Measurements from ENCODE around the gene SELENON.

The SELENON gene

DNA sequence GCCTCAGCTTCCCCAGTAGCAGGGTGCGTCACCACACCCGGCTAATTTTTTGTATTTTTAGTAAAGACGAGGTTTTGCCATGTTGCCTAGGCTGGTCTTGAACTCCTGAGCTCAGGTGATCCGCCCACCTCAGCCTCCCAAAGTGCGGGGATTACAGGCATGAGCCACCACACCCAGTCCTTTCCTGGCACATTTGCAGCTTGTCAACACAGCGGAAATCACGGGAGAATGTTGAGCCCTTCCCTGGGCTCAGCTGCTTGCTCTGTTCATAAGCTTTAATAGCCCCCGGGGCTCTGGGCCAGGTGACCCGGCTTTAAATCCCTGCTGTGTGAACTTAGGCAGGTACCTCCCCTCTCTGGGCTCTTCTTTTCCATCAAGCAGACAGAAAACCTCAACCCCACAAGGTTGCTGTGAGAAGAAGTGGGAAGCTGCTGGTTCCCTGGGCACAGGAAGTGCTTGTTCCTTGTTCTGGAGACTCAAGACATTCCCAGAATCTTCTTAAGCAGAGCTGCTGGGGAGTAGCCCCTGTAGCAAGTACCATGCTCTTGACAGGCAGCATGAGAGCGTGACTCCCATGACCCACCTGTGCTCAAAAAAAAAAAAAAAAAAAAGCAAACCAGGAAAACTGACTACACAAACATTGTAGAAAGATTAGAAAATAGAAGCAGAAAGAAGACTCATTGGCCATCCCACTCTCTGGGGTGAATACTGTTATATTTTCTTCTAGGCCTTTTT is 14.5 kb upstream of the SELENON start:
- TF ChIP-seq, protein P1, sequence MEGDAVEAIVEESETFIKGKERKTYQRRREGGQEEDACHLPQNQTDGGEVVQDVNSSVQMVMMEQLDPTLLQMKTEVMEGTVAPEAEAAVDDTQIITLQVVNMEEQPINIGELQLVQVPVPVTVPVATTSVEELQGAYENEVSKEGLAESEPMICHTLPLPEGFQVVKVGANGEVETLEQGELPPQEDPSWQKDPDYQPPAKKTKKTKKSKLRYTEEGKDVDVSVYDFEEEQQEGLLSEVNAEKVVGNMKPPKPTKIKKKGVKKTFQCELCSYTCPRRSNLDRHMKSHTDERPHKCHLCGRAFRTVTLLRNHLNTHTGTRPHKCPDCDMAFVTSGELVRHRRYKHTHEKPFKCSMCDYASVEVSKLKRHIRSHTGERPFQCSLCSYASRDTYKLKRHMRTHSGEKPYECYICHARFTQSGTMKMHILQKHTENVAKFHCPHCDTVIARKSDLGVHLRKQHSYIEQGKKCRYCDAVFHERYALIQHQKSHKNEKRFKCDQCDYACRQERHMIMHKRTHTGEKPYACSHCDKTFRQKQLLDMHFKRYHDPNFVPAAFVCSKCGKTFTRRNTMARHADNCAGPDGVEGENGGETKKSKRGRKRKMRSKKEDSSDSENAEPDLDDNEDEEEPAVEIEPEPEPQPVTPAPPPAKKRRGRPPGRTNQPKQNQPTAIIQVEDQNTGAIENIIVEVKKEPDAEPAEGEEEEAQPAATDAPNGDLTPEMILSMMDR (IDR thresholded peaks at IDR 0.05; ENCODE audit: low read depth, low read length, missing control alignments): no peak
- no peaks in the 10 kb centered on the region for H3K27me3 ChIP-seq (replicated peaks)
- H3K36me3 ChIP-seq (replicated peaks): no peaks in the 10 kb centered on the region
- in situ Hi-C loops (cut with HindIII; ENCODE audit: low pct_ligation_motif_present, low sequenced_read_pairs): loop anchor here (25.0 kb wide), 1 partner anchor 173 kb away; the partner anchor contains the start of gene MAN1C1
- DNase-seq: no peak
- no peak overlapping the region for H3K27ac ChIP-seq
- H3K4me3 ChIP-seq (ENCODE audit: low read depth, low read length): no peak overlapping the region

DNA sequence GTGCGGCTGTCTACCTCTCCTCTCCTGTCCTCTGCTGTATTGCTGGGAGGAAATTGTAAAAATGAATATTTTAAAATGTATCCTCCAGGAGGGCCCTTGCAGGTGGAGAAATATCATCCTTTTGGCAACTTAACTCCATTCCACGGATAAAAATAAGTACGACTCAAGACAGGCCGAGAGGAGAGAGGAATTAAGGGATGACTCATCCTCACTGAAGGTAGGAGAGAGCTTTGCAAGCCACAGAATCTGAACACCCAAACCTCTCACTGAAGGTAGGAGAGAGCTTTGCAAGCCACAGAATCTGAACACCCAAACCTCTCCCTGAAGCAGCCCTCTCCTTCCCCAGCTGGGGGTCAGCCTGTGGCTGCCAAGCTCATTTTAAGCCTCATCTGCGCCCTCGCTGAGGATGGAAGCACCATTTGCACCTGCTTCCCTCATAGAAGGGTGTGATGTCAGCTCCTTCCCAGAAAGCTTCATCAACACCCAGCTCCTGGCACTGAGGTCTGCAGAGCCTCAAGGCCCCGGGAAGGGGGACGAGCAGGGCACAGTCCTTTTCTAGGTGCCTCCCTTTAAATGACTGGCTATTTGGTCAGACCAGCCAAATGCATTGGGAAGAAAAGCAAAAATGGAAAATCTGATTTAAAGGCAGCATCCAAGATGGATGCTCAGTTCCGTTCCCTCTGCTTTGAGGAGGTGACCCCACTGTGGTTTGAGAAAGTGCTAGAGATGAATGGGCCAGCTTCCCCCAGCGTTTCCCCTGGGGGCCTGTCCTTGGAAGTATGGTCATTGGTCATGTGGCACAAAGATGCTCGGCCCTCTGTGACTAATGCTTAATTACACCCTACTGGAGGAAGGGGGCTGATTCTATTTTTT is 12.9 kb upstream of the SELENON start:
- H3K4me3 ChIP-seq (ENCODE audit: low read depth, low read length): no peak overlapping the region
- in situ Hi-C loops (cut with HindIII; ENCODE audit: low pct_ligation_motif_present, low sequenced_read_pairs): loop anchor here (25.0 kb wide), 1 partner anchor 175 kb away; the partner anchor contains the start of gene MAN1C1
- H3K27me3 ChIP-seq (replicated peaks): no peaks in the 10 kb centered on the region
- DNase-seq: no peak
- H3K36me3 ChIP-seq (replicated peaks): no peaks in the 10 kb centered on the region
- no peak overlapping the region for H3K27ac ChIP-seq
- TF ChIP-seq, protein P1 (IDR thresholded peaks at IDR 0.05; ENCODE audit: low read depth, low read length, missing control alignments): peak; percentile 9

DNA sequence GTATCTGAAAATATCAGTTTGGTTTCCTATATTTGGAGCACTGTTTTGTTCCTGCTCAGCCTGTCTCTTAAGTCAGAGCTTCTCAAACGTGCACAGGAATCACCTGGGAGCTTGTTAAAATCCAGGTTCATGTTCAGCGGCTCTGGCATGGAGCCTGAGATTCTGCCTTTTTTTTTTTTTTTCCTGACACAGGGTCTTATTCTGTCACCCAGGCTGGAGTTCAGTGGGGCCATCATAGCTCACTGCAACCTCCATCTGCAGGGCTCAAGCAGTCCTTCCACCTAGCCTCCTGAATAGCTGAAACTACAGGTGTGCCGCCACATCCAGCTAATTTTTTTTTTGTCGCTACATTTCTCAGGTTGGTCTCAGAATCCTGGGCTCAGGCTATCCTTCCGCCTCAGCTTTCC is 12.2 kb upstream of the SELENON start:
- Histone ChIP-seq H3K36me3 (replicated peaks) (no peaks in the 10 kb centered on the region), H3K27ac (no peak overlapping the region), H3K4me3 (ENCODE audit: low read depth, low read length) (no peak overlapping the region), H3K27me3 (replicated peaks) (no peaks in the 10 kb centered on the region)
- in situ Hi-C loops (cut with HindIII; ENCODE audit: low pct_ligation_motif_present, low sequenced_read_pairs): loop anchor here (25.0 kb wide), 1 partner anchor 175 kb away; the partner anchor contains the start of gene MAN1C1
- TF ChIP-seq, protein P1 (IDR thresholded peaks at IDR 0.05; ENCODE audit: low read depth, low read length, missing control alignments): no peak
- DNase-seq: no peak

DNA sequence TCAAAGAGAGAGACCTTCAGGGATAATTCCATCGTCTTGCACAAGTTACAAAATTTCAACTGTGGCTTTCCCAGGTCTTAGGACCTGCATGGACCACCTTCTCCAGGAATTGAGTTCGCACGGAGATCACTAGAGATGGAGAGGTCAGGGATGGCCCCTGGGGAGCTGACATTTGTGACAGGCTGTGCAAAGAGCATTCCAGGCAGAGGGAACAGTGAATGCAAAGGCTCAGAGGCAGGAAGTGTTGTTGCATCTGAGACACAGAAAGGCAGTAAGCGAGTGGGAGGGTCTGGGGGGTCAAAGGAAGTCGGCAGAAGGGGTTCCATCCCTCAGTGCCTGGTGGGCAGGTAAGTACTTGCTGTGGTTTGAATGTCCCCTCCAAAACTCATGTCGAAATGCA is 9.5 kb upstream of the SELENON start:
- no peak for DNase-seq
- Histone ChIP-seq H3K27ac (no peak overlapping the region), H3K27me3 (replicated peaks) (no peaks in the 10 kb centered on the region), H3K4me3 (ENCODE audit: low read depth, low read length) (no peak overlapping the region), H3K36me3 (replicated peaks) (no peaks in the 10 kb centered on the region)
- in situ Hi-C loops (cut with HindIII; ENCODE audit: low pct_ligation_motif_present, low sequenced_read_pairs): loop anchor here (25.0 kb wide), 1 partner anchor 178 kb away; the partner anchor contains the start of gene MAN1C1
- TF ChIP-seq, protein P1 (IDR thresholded peaks at IDR 0.05; ENCODE audit: low read depth, low read length, missing control alignments): no peak

DNA sequence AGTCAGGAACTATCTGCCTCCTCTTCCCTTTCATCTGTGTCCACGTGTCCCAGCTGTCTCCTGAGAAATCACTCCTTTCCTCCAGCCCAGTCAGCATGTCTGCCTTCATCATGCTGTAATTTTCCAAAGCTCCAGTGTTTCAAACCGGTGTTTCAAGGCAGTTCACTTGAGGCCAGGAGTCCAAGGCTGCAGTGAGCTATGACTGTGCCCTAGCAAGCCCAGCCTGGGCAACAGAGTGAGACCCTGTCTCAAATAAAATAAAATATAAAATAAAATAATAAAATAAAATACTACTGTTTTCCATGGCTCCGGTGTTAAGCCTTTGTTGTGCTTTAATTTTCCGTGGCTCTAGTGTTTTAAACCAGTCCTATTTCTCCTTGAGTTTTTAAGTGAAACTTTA is 7.9 kb upstream of the SELENON start:
- Histone ChIP-seq H3K4me3 (ENCODE audit: low read depth, low read length) (no peak overlapping the region), H3K27ac (no peak overlapping the region), H3K36me3 (replicated peaks) (no peaks in the 10 kb centered on the region), H3K27me3 (replicated peaks) (no peaks in the 10 kb centered on the region)
- no peak for DNase-seq
- in situ Hi-C loops (cut with HindIII; ENCODE audit: low pct_ligation_motif_present, low sequenced_read_pairs): loop anchor here (25.0 kb wide), 1 partner anchor 180 kb away; the partner anchor contains the start of gene MAN1C1
- TF ChIP-seq, protein P1 (IDR thresholded peaks at IDR 0.05; ENCODE audit: low read depth, low read length, missing control alignments): no peak

Data from brain microvascular endothelial cell (primary cell).